ENCODE results near the gene CD99. TPM values are rescaled to one million over a fixed set of nuclear protein-coding genes. Genes with fewer than 3 reads are reported as not detected.

CD99 gene
- total RNA-seq, 1 donor from 2014 or later: 282 TPM

- no peak for DNase-seq (ENCODE audit: extremely low spot score in 2 of 2)
- Histone ChIP-seq H3K4me1 (peaks cover 87% of the 10 kb centered on the region), H3K27ac (peak overlapping the region; percentile 38), H3K4me3 (peak overlapping the region in 1 of 2 donors; percentile 9), H3K36me3 (no peaks in the 10 kb centered on the region), H3K27me3 (no peaks in the 10 kb centered on the region), H3K9me3 (no peaks in the 10 kb centered on the region)
- peak in 1 of 2 donors; percentile 88 for TF ChIP-seq POLR2AphosphoS5 (IDR thresholded peaks at IDR 0.05; ENCODE audit: insufficient read depth in 1 of 2, low read depth in 1 of 2)
- no peak for TF ChIP-seq CTCF (IDR thresholded peaks at IDR 0.05)
- intact Hi-C loops (cut with DNase I): no loop called here
Measured at GRCh38 chrX:2707334-2707760, 16.3 kb downstream of the CD99 start.

GRCh38 chrX:2708021-2708420 is 16.9 kb downstream of the CD99 start:
- H3K36me3 ChIP-seq: no peaks in the 10 kb centered on the region
- TF ChIP-seq POLR2A (IDR thresholded peaks at IDR 0.05) (no peak), CTCF (IDR thresholded peaks at IDR 0.05) (no peak), POLR2AphosphoS5 (IDR thresholded peaks at IDR 0.05; ENCODE audit: insufficient read depth in 1 of 2, low read depth in 1 of 2) (no peak)
- no peak for DNase-seq (ENCODE audit: extremely low spot score in 2 of 2)
- intact Hi-C loops (cut with DNase I): no loop called here
- peaks cover 80% of the 10 kb centered on the region for H3K4me1 ChIP-seq
- H3K27ac ChIP-seq: peak overlapping the region; percentile 38
- no peaks in the 10 kb centered on the region for H3K27me3 ChIP-seq
- H3K4me3 ChIP-seq: no peak overlapping the region
- no peaks in the 10 kb centered on the region for H3K9me3 ChIP-seq

GRCh38 chrX:2708592-2709188 is 17.6 kb downstream of the CD99 start:
- H3K27ac ChIP-seq: peak overlapping the region; percentile 38
- no peaks in the 10 kb centered on the region for H3K36me3 ChIP-seq
- no peaks in the 10 kb centered on the region for H3K27me3 ChIP-seq
- no peak overlapping the region for H3K4me3 ChIP-seq
- intact Hi-C loops (cut with DNase I): no loop called here
- peaks cover 73% of the 10 kb centered on the region for H3K4me1 ChIP-seq
- H3K9me3 ChIP-seq: no peaks in the 10 kb centered on the region
- DNase-seq (ENCODE audit: extremely low spot score in 2 of 2): no peak
- no peak for TF ChIP-seq CTCF (IDR thresholded peaks at IDR 0.05)

- intact Hi-C loops (cut with DNase I): no loop called here
- peaks cover 65% of the 10 kb centered on the region for H3K4me1 ChIP-seq
- no peak for TF ChIP-seq POLR2AphosphoS5 (IDR thresholded peaks at IDR 0.05; ENCODE audit: insufficient read depth in 1 of 2, low read depth in 1 of 2)
- no peak for TF ChIP-seq CTCF (IDR thresholded peaks at IDR 0.05)
- TF ChIP-seq POLR2A (IDR thresholded peaks at IDR 0.05): no peak
Measured at GRCh38 chrX:2709556-2709955, 18.5 kb downstream of the CD99 start.

GRCh38 chrX:2710041-2710840 is 19.1 kb downstream of the CD99 start:
- Histone ChIP-seq H3K4me1 (peaks cover 58% of the 10 kb centered on the region), H3K36me3 (no peaks in the 10 kb centered on the region), H3K4me3 (peak overlapping the region; percentile 1 to 22), H3K9me3 (no peaks in the 10 kb centered on the region), H3K27me3 (no peaks in the 10 kb centered on the region), H3K27ac (peak overlapping the region; percentile 55)
- TF ChIP-seq CTCF (IDR thresholded peaks at IDR 0.05): no peak
- TF ChIP-seq POLR2AphosphoS5 (IDR thresholded peaks at IDR 0.05; ENCODE audit: insufficient read depth in 1 of 2, low read depth in 1 of 2): peak in 1 of 2 donors; percentile 28
- no peak for TF ChIP-seq POLR2A (IDR thresholded peaks at IDR 0.05)
- intact Hi-C loops (cut with DNase I): no loop called here
- DNase-seq (ENCODE audit: extremely low spot score in 2 of 2): no peak

More at GRCh38 chrX:2709556-2709955, 18.5 kb downstream of the CD99 start:
- no peak for DNase-seq (ENCODE audit: extremely low spot score in 2 of 2)
- H3K9me3 ChIP-seq: no peaks in the 10 kb centered on the region
- H3K36me3 ChIP-seq: no peaks in the 10 kb centered on the region
- H3K4me3 ChIP-seq: peak overlapping the region; percentile 1 to 22
- no peaks in the 10 kb centered on the region for H3K27me3 ChIP-seq
- peak overlapping the region; percentile 55 for H3K27ac ChIP-seq

Data from vagina (tissue), 2 donors.